Esophagus muscularis mucosa (tissue), 4 donors: Measurements from ENCODE around the gene RABEP1. TPM values are rescaled to one million over a fixed set of nuclear protein-coding genes. Genes with fewer than 3 reads are reported as not detected.

ENCODE experiments used
- DNase-seq: peaks from one replicate; pipeline ENCODE4 v3.0.0-alpha.2; 2017; ENCODE audit errors: extremely low spot score
- H3K27ac ChIP-seq, 4 donors: fragments of 200-600 bp; sonication (generic); replicated peaks in 1 of 4; 1 replicate in 3 of 4; 2 replicates in 1 of 4; pipeline ENCODE4 v1.5.1; 2016 to 2019; ENCODE audit warnings: mild to moderate bottlenecking in 1 of 4
- H3K27me3 ChIP-seq, 4 donors: fragments of 200-600 bp; sonication (generic); one replicate each; pipeline versions ENCODE4 v1.5.1 to v1.6.0; 2016 to 2019
- H3K36me3 ChIP-seq, 4 donors: fragments of 200-600 bp; sonication (generic); one replicate each; pipeline ENCODE4 v1.5.1; 2016 to 2019
- H3K4me1 ChIP-seq, 4 donors: fragments of 200-600 bp; sonication (generic); one replicate each; pipeline ENCODE4 v1.5.1; 2016 to 2019
- H3K4me3 ChIP-seq, 4 donors: fragments of 200-600 bp; sonication (generic); 1 replicate in 2 of 4; 2 replicates in 2 of 4; pipeline ENCODE4 v1.5.1; 2016 to 2019; ENCODE audit warnings: mild to moderate bottlenecking in 4 of 4, moderate library complexity in 1 of 4
- H3K9me3 ChIP-seq, 4 donors: fragments of 200-600 bp; sonication (generic); 1 replicate in 3 of 4; 2 replicates in 1 of 4; pipeline ENCODE4 v1.5.1; 2016 to 2019
- CTCF ChIP-seq, 3 experiments: fragments of 200-600 bp in 2 of 3; fragments of 450-650 bp in 1 of 3; sonication (generic) in 2 of 3; IDR thresholded peaks; one replicate each; pipeline ENCODE4 v1.5.1; 2017 to 2019; ENCODE audit warnings: antibody characterized with exemption in 3 of 3, mild to moderate bottlenecking in 2 of 3, moderate library complexity in 1 of 3
- EP300 ChIP-seq: sonication (generic); formaldehyde crosslinking; IDR thresholded peaks from one replicate; pipeline ENCODE4 v1.6.1; 2017; ENCODE audit warnings: antibody characterized with exemption
- POLR2A ChIP-seq: fragments of 450-650 bp; IDR thresholded peaks from one replicate; pipeline ENCODE4 v1.6.1; 2017; ENCODE audit warnings: antibody characterized with exemption, moderate library complexity, mild to moderate bottlenecking, low read depth
- POLR2AphosphoS5 ChIP-seq, 2 donors: sonication (generic); formaldehyde crosslinking; IDR thresholded peaks; one replicate each; pipeline ENCODE4 v1.6.1; 2017; ENCODE audit warnings: antibody characterized with exemption in 2 of 2
- WGBS: methylation state at CpG from one replicate; pipeline ENCODE4 v1.1.5; 2018; 5-methylcytosine and 5-hydroxymethylcytosine counted together
- intact Hi-C: fragments of 100-400 bp; cut with DNase I; formaldehyde crosslinking; loops from one replicate; pipeline ENCODE4 v1.15.1; 2023
- total RNA-seq, 4 donors: library from RNA; depleted of rRNA; stranded (reverse); fragments of >200 nt; gene quantifications; one replicate each; pipeline versions ENCODE4 v1.1.0 to v1.2.1, GENCODE V29; 2016

Gene RABEP1
- total RNA-seq, 4 donors from 2014 or later, result 39.5 to 49.7 (median 43.1) TPM

GRCh38 chr17:5431949-5432556, 150.0 kb downstream of the RABEP1 start:
- H3K4me3 ChIP-seq, result no peak overlapping the region
- no peaks in the 10 kb centered on the region for H3K27me3 ChIP-seq
- peaks cover 47 to 99% (median 92%) of the 10 kb centered on the region in 4 donors for H3K36me3 ChIP-seq
- WGBS, result 72% methylated on average over 3 of the region's 3 CpGs
- no peak for TF ChIP-seq POLR2A
- no peak for TF ChIP-seq POLR2AphosphoS5 (IDR thresholded peaks at IDR 0.05)
- TF ChIP-seq CTCF (IDR thresholded peaks at IDR 0.05), result no peak
- TF ChIP-seq EP300, result no peak
- intact Hi-C loops, result no loop called here
- H3K9me3 ChIP-seq, result no peaks in the 10 kb centered on the region
- DNase-seq, result no peak
- H3K27ac ChIP-seq, result no peak overlapping the region
- peaks cover 5 to 17% (median 12%) of the 10 kb centered on the region in 4 donors for H3K4me1 ChIP-seq

DNA sequence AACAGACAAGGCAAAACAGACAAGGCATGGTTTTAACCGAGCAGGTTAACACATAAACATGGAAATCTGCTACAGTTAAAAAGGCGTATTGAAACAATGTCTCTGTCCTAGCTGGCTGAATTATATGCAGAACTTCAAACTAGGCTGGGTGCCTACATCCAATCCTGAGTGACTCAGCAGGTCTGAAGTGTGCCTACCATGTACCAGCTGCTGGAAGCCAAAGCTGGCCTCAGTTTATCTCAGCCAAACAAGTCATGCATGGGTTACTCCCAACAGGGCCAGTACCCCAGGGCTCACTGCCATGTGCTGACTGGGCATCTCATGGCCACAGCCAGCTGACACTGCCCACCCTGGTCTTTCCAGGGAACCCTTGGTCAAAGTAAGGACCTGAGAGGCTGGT, 152.9 kb downstream of the RABEP1 start:
- peaks cover 18 to 40% (median 33%) of the 10 kb centered on the region in 4 donors for H3K4me1 ChIP-seq
- no peak overlapping the region for H3K27ac ChIP-seq
- peaks cover 47 to 76% (median 69%) of the 10 kb centered on the region in 4 donors for H3K36me3 ChIP-seq
- 81% methylated on average over 2 of the region's 2 CpGs for WGBS
- TF ChIP-seq CTCF (IDR thresholded peaks at IDR 0.05) (no peak), POLR2AphosphoS5 (IDR thresholded peaks at IDR 0.05) (no peak), EP300 (no peak), POLR2A (no peak)
- DNase-seq, result no peak
- H3K9me3 ChIP-seq, result no peaks in the 10 kb centered on the region
- no peak overlapping the region for H3K4me3 ChIP-seq
- intact Hi-C loops, result no loop called here
- no peaks in the 10 kb centered on the region for H3K27me3 ChIP-seq

Other genes with a start within 250 kb of the RABEP1 start
- gene SLC52A1, start 246.9 kb upstream of the RABEP1 start, total RNA-seq, result not detected
- gene ZFP3, start 203.8 kb upstream of the RABEP1 start, total RNA-seq, result 1 to 10 TPM; 4.1 to 6.2 (median 5.3) TPM
- gene ZNF232, start 170.4 kb upstream of the RABEP1 start, total RNA-seq, result 10 to 100 TPM in 2 of 4 donors, 1 to 10 TPM in 2; 8.4 to 12.5 (median 10.8) TPM
- gene USP6, start 166.3 kb upstream of the RABEP1 start, total RNA-seq, result 1 to 10 TPM in 1 of 4 donors, under 1 TPM in 2, not detected in 1; 0.06 to 2.9 (median 0.33) TPM
- 10 to 100 TPM in 2 of 4 donors, 1 to 10 TPM in 2; 7.5 to 13.3 (median 9.6) TPM for gene ZNF594, start 90.4 kb upstream of the RABEP1 start, total RNA-seq
- 1 to 10 TPM in 3 of 4 donors, under 1 TPM in 1; 0.42 to 4.0 (median 1.3) TPM for gene SCIMP, start 47.4 kb upstream of the RABEP1 start, total RNA-seq
- 10 to 100 TPM; 50.7 to 67.6 (median 61.2) TPM for gene NUP88, start 137.4 kb downstream of the RABEP1 start, total RNA-seq
- gene RPAIN, start 137.9 kb downstream of the RABEP1 start, total RNA-seq, result 10 to 100 TPM; 25.7 to 37.0 (median 32.0) TPM
- 100 to 1,000 TPM in 1 of 4 donors, 10 to 100 TPM in 3; 92.9 to 124 (median 95.5) TPM for gene C1QBP, start 156.9 kb downstream of the RABEP1 start, total RNA-seq
- gene DHX33, start 186.7 kb downstream of the RABEP1 start, total RNA-seq, result 10 to 100 TPM in 1 of 4 donors, 1 to 10 TPM in 3; 9.1 to 10.9 (median 9.7) TPM
- 10 to 100 TPM; 17.4 to 32.4 (median 23.3) TPM for gene DERL2, start 203.9 kb downstream of the RABEP1 start, total RNA-seq
- 10 to 100 TPM in 3 of 4 donors, 1 to 10 TPM in 1; 8.8 to 18.9 (median 14.6) TPM for gene MIS12, start 204.3 kb downstream of the RABEP1 start, total RNA-seq